Effector CD8-positive, alpha-beta T cell (primary cell): ENCODE measurements around the gene MTFR1L.

Source experiments
- DNase-seq: peaks from one replicate; lab custom pipeline; 2025; lab: John Stamatoyannopoulos, UW

MTFR1L gene

GRCh38 chr1:25861316-25862286 is 41.8 kb downstream of the MTFR1L start:
- no peak for DNase-seq

DNA sequence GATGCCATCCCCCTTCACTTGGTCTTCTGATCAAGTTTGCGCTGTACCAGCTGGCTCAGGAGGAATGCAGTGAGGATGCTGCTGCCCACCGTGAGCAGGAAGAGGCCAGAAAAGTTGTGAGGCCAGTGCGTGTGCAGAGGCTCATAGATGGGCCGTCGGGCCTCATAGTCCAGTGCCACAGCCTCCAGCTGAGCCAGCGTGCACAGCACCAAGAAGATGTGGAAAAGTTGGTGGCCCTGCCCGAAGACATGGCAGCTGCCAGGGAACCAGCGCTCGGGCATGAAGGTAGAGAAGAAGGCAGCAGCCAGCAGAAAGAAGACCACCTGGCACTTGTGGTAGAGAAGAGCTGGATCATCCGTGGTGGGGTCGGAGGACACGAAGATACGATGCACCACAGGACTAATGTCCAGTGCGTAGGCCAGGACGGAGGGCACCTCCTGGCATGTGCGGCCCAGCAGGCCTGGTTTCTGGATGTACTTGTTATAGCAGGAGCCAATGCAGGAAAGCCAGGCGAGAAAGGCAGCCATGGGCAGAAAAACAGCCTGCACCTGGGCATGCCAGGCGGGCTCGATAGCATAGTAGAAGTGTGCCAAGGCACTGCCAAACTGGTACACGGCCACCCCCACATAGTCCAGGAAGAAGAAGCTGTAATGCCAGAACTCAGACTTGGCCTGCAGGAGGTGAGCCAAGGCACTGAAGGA is 43.2 kb downstream of the MTFR1L start:
- no peak for DNase-seq

- DNase-seq = no peak
These were observed 43.9 kb downstream of the MTFR1L start for GRCh38 chr1:25863486-25864262.

- DNase-seq = no peak
These were observed 44.7 kb downstream of the MTFR1L start for GRCh38 chr1:25864434-25864833.

DNA sequence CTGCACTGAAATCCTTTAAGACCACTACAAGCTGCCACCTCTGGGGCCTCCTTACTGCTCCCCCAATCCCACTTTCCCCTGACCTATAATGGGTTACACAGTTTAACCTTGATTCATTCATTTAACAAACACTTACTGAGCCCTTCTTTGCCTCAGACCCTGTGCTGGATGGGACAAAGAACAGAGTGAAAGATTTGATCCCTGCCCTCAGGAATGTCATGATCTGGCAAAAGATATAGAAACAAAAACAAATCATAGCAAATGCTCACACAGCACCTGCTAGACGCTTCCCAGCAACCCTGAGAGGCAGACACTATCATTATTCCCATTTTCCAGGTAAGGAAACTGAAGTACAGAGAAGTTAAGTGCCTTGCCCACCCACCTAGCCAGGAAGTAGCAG is 46.5 kb downstream of the MTFR1L start:
- no peak for DNase-seq

- no peak for DNase-seq
These were observed 47.6 kb downstream of the MTFR1L start for GRCh38 chr1:25867210-25867991.

GRCh38 chr1:25869909-25870606 is 50.3 kb downstream of the MTFR1L start:
- no peak for DNase-seq

- DNase-seq = no peak
These were observed 50.9 kb downstream of the MTFR1L start for GRCh38 chr1:25870614-25871013.

DNA sequence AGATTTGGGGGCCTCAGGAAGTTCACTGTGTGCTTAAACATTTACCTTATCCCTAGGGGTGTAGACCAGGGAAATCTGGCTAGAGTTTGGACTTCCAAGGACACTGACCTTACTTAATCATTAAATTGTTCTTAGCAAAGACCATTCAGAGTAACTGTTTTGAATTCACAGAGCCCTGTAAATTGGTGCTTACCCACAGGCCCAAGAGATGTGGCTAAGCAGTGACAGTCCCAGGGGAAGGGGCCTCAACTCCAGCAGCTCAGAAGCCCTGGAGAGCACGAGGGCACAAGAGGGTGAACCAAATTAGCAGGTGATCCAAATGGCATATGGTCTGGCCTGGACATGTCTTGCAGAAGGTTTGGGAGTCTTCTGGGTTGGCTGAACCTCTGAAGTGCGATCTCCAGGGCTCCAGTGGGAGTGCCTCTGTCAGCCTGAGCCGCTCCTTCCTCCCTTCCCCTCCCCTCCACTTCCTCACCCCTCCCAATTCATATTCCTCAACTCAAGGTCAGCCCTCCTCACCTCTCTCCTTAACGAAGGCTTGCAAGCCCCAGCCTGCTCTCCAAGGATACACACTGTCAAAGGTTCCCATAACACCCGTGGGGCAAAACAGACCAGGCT is 51.4 kb downstream of the MTFR1L start:
- DNase-seq = no peak

DNA sequence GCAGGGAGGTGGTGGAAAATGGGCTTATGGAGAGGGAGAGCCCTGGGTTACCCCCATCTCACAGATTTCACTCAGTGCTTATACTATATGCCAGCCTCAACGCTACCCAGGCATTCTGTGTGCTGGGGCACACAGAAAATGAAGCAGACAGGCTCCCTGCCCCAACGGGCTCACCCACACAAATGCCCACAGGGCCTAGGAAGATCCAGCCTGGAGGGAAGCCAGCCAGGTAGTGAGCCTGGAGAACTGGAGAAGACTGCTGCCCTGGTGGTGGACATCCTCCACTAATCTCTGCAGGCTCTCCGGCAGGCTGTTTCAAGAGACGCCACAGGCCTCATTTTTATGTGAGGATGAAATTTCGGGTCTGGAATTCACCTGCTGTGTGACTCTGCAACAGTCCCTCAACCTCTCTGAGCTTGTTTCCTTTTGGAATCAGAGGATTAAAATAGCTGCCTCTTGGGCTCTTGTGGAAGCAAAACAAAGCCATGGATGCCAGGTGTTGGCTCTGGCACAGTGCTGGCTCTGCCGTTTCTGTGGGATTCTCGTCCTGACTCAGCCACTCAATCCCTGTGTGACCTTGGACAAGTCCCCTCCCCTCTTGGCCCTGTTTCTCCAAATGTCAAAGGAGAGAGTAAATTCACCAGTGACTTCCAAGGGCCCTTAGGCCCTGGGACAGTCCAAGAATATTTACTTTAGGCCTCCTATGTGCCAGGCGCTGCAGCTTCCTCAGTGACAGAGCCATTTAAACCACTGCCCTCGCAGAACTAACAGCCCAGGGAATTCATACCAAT is 52.1 kb downstream of the MTFR1L start:
- no peak for DNase-seq

GRCh38 chr1:25872713-25873112 is 53.0 kb downstream of the MTFR1L start:
- DNase-seq = no peak

GRCh38 chr1:25873120-25873519 is 53.4 kb downstream of the MTFR1L start:
- no peak for DNase-seq

DNA sequence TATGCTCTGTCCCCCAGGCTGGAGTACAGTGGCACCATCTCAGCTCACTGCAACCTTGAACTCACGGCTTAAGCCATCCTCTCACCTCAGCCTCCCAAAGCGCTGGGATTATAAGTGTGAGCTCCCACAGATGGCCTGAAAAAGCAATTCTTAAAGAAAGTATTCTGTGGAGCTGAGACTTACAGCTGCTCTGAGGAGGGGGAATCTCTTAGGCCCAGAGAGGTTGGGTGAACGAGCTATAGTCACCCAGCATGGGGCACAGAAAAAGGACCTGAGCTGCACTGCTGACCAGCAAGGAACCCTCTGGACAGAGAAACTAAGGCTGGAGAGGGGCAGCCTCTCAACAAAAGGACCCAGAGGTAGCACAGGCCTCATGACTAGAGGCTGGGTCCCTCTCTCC is 54.5 kb downstream of the MTFR1L start:
- no peak for DNase-seq

- DNase-seq = no peak
These were observed 54.9 kb downstream of the MTFR1L start for GRCh38 chr1:25874635-25875153.

- DNase-seq = peak; percentile 56
These were observed 55.6 kb downstream of the MTFR1L start, which contains the start of gene PAQR7 for GRCh38 chr1:25875154-25875855. Gene PAQR7 (minus strand): TSS chr1:25875708. CDS start chr1:25863839, 11,869 bp downstream.

DNA sequence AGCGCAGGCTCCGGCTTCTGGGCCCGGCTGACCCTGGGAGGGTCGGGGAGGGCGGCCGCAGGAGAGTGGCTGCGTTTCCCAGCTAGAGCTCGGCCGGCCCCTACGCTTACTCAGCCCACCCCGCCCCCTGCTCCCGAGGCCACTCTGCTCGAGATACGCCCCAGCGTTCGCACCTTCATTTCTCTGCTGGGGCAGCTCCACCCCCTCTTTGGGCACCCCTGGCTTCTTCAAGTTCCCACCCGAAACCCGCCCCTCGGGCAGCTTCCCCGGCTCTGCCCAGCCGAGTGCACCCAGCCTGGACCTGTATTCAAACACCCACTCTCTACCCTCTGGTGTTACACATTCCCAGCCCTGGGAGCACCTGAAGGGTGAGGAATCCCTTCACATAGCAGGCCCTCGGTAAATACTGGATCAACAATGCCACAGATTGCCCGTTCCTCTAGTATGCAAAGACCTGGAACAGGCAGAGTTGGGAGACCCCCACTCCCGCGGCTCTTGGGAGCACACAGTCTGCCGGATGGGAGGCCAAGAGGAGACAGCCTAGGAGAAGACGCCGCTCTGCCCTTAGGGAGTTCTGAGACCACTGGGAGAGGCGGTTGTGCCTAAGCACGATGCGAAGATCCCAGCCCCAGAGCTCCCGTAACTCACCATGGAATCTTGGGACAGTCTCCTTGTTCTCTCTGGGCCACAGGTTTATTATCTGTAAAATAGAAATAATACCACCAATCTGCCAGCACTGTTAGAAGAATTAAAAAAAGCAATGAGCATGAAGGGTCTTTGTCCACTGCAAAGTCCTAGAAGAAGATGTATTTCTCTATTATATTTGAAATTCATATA is 56.3 kb downstream of the MTFR1L start:
- peak; percentile 32 for DNase-seq

DNA sequence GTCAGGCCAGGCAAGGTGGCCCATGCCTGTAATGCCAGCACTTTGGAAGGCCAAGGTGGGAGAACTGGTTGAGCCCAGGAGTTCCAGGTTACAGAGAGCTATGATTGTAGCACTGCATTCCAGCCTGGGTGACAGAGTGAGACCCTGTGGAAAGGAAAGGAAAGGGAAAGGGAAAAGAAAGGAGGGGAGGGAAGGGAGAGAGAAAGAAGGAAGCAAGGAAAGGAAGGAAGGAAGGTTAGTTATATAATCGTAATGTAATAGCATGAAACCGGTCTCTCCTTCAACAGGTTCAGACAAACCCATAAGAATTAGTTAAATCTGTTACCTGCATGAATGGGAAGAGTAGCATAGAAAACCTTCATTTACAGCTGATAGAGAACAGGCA is 56.9 kb downstream of the MTFR1L start:
- DNase-seq = no peak

- DNase-seq = no peak
These were observed 57.4 kb downstream of the MTFR1L start for GRCh38 chr1:25877155-25877554.
